A673 (cell line): ENCODE data around the gene MITF. TPM values are rescaled to one million over a fixed set of nuclear protein-coding genes. Genes with fewer than 3 reads are reported as not detected.

Experiments
- BruUV-seq: library from RNA; stranded (reverse); fragments of 400-500 nt; replicated peaks from 2 replicates; lab custom pipeline; 2021; lab: Mats Ljungman, UMichigan
- CTCF ChIA-PET: fragments of 300-600 bp; sonication (Branson Sonifier 250); formaldehyde crosslinking; loops from one replicate; lab custom pipeline; 2022; ENCODE audit warnings: antibody characterized with exemption; lab: Charles Lee
- POLR2A ChIA-PET: fragments of 300-600 bp; sonication (Branson Sonifier 250); formaldehyde crosslinking; loops from one replicate; lab custom pipeline; 2022; ENCODE audit warnings: antibody characterized with exemption; ENCODE audit not compliant: low non-redundant PET; lab: Charles Lee
- DNase-seq: peaks from one replicate; pipeline ENCODE4 v3.0.0-alpha.2; 2015; ENCODE audit warnings: low spot score
- H3K27ac ChIP-seq: fragments of 200-600 bp; sonication (generic); 2 replicates; pipeline ENCODE4 v1.5.1; 2016; ENCODE audit warnings: mixed run types, low read depth, mild to moderate bottlenecking, mixed read lengths, antibody characterized with exemption, low read length; ENCODE audit not compliant: poor library complexity, severe bottlenecking
- H3K27me3 ChIP-seq: fragments of 200-600 bp; sonication (generic); replicated peaks from 2 replicates; pipeline ENCODE4 v1.6.1; 2017; ENCODE audit warnings: mixed run types, low read depth, mild to moderate bottlenecking, mixed read lengths, antibody characterized with exemption, low read length; ENCODE audit not compliant: insufficient read depth, poor library complexity
- H3K36me3 ChIP-seq: fragments of 200-600 bp; sonication (generic); 2 replicates; pipeline ENCODE4 v1.6.1; 2016; ENCODE audit warnings: mixed run types, mild to moderate bottlenecking, mixed read lengths, antibody characterized with exemption, low read length; ENCODE audit not compliant: insufficient read depth, poor library complexity, severe bottlenecking
- H3K4me1 ChIP-seq: fragments of 200-600 bp; sonication (generic); 2 replicates; pipeline ENCODE4 v1.6.1; 2017; ENCODE audit warnings: mixed run types, mild to moderate bottlenecking, mixed read lengths, antibody characterized with exemption, low read length; ENCODE audit not compliant: insufficient read depth, poor library complexity, severe bottlenecking
- H3K4me3 ChIP-seq: fragments of 200-600 bp; sonication (generic); 2 replicates; pipeline ENCODE4 v1.5.1; 2016; ENCODE audit warnings: low read depth, mixed run types, mild to moderate bottlenecking, mixed read lengths, low read length; ENCODE audit not compliant: poor library complexity, severe bottlenecking
- H3K9me3 ChIP-seq: fragments of 200-600 bp; sonication (generic); 2 replicates; pipeline ENCODE4 v1.6.1; 2016; ENCODE audit warnings: mixed run types, low read depth, mild to moderate bottlenecking, mixed read lengths, antibody characterized with exemption, low read length; ENCODE audit not compliant: poor library complexity, severe bottlenecking
- EZH2 ChIP-seq: fragments of 200-600 bp; sonication (generic); IDR thresholded peaks from 2 replicates; pipeline ENCODE4 v1.6.1; 2017; ENCODE audit warnings: borderline replicate concordance, low read depth, mild to moderate bottlenecking, mixed read lengths, antibody characterized with exemption, low read length; ENCODE audit not compliant: poor library complexity, severe bottlenecking
- intact Hi-C: fragments of 100-400 bp; cut with micrococcal nuclease; formaldehyde crosslinking; loops from one replicate; pipeline ENCODE4 v1.10.0; 2022; ENCODE audit not compliant: unreplicated experiment
- total RNA-seq: library from RNA; stranded (reverse); gene quantifications from 2 replicates; pipeline ENCODE4 v1.2.3, GENCODE V29; 2021
- TF ChIP-seq, protein P1 (sequence below): fragments of 300-800, 200-600 bp; sonication (generic); conservative IDR thresholded peaks from 2 replicates; pipeline ENCODE4 v1.5.1; 2017; ENCODE audit warnings: low read depth, mild to moderate bottlenecking, antibody characterized with exemption, low read length, moderate library complexity, mixed read lengths

Gene MITF
- total RNA-seq, 1 experiment from 2014 or later: 0.52 TPM

DNA sequence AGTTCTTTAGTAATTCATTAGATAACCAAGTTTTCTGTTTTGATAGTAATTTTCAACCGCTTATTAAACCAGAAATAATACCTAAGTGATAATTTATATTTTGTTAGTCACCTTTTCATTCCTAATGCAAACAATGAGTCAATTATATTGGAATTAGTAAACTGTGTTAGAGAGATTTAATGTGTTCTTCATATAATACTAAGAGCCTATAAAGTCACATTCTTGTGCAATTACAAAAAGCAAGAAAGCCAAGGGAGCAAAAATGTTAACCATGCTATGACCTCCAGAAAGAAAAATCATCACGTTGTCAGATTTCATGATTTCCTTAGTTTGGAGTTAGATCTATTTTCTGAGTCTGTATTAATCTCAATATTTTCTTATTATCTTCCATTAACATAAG is 151.4 kb downstream of the MITF start:
- CTCF ChIA-PET: no interaction called here
- Histone ChIP-seq H3K27ac (no peak overlapping the region), H3K9me3 (no peaks in the 10 kb centered on the region), H3K27me3 (peaks cover 3% of the 10 kb centered on the region), H3K4me3 (no peak overlapping the region), H3K4me1 (no peaks in the 10 kb centered on the region), H3K36me3 (no peaks in the 10 kb centered on the region)
- DNase-seq: no peak
- intact Hi-C loops: no loop called here
- no TSS peak for BruUV-seq
- POLR2A ChIA-PET: no interaction called here
- no peak for TF ChIP-seq EZH2
- TF ChIP-seq, protein P1, sequence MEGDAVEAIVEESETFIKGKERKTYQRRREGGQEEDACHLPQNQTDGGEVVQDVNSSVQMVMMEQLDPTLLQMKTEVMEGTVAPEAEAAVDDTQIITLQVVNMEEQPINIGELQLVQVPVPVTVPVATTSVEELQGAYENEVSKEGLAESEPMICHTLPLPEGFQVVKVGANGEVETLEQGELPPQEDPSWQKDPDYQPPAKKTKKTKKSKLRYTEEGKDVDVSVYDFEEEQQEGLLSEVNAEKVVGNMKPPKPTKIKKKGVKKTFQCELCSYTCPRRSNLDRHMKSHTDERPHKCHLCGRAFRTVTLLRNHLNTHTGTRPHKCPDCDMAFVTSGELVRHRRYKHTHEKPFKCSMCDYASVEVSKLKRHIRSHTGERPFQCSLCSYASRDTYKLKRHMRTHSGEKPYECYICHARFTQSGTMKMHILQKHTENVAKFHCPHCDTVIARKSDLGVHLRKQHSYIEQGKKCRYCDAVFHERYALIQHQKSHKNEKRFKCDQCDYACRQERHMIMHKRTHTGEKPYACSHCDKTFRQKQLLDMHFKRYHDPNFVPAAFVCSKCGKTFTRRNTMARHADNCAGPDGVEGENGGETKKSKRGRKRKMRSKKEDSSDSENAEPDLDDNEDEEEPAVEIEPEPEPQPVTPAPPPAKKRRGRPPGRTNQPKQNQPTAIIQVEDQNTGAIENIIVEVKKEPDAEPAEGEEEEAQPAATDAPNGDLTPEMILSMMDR: no peak

DNA sequence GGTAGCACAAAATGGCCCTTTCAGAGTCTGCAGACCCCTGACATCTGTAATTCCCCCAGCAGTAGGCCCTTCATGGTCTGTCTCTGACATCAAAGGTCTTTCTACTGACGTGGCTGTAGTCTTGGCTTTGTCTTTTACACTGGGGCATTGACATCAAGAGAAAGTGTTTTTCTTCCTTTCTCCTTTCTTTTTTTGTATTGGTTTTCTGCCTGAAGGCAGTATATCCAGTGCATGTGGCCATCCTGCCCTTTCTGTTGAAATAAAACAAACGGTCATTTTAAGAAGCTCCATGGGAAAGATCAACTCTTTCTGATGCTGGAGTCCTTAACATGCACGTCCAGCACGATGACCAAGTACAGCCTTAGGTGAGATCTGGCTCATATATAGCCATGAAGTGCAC is 153.4 kb downstream of the MITF start:
- H3K4me1 ChIP-seq: no peaks in the 10 kb centered on the region
- TF ChIP-seq, protein P1: no peak
- no peak for TF ChIP-seq EZH2
- no TSS peak for BruUV-seq
- intact Hi-C loops: no loop called here
- H3K27ac ChIP-seq: no peak overlapping the region
- DNase-seq: no peak
- no peak overlapping the region for H3K4me3 ChIP-seq
- H3K27me3 ChIP-seq: peaks cover 3% of the 10 kb centered on the region
- H3K9me3 ChIP-seq: no peaks in the 10 kb centered on the region
- CTCF ChIA-PET: no interaction called here
- no peaks in the 10 kb centered on the region for H3K36me3 ChIP-seq
- POLR2A ChIA-PET: no interaction called here

DNA sequence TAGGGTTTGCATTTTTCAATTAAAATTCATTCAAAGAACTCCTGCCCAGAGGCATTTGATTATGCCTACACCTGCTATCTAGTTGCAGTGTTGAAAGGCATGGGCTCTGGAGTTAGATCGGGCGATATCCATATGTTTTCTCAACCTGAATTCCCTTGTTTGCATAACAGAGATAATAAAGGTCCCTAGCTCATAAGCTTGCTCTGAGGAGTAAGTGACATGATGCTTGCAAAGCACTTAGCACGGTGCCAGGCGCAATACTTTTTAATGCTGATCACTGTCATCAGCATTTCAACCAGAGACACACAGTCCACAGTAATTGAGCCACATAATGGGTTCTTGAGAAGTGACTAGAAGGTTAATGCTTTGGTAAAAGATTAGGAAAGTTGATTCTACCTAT is 154.0 kb downstream of the MITF start:
- Histone ChIP-seq H3K36me3 (no peaks in the 10 kb centered on the region), H3K9me3 (no peaks in the 10 kb centered on the region), H3K27ac (no peak overlapping the region), H3K4me3 (no peak overlapping the region), H3K4me1 (no peaks in the 10 kb centered on the region), H3K27me3 (no peaks in the 10 kb centered on the region)
- POLR2A ChIA-PET: no interaction called here
- BruUV-seq: no TSS peak
- CTCF ChIA-PET: no interaction called here
- intact Hi-C loops: no loop called here
- no peak for DNase-seq
- no peak for TF ChIP-seq EZH2
- TF ChIP-seq, protein P1: no peak
